ENCODE data around the gene ADRA2A.
A peak's percentile ranks its signal among the peaks of the same experiment; 100 is the strongest.

Gene ADRA2A

DNA sequence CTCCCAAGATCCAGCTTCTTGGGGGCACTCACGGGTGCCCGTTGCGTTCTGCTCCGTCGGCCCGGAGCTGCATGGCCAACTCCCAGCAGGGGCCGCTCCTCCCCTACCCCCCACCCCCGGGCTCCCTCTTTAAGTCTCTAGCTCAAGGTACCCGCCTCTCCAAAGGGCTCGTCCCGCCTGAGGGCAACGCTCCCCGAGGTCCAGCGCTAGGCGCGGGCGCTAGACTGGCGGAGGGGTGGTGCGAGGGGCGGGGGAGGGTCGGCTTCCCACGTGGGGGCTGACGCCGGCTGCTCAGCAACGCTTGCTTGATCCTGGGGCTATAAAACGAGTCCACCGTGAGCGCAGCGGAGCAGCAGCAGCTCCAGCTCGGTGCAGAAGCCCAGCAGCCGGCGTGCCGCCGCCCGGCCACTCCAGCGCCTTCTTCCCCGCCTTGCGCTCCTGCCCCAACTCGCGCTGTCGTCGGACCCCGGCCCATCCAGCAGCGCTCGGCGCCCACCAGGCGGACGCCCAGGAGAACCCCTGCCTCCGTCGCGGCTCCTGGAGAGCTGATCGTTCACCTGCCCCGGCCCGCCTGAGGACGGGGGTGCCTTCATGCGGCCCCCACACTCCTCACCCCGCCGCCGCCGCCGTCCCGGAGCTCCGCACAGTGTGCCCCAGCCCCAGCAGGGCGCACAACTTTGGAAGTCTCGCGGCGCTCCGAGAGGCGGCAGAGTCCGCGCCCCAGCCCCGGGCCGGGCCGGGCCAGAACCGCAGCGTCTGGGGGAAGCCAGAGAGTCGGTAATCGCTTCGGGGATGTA lies at the start of gene ADRA2A:
Gene ADRA2A, plus strand, starts transcription at position 348 of the 797 bp plus-strand sequence. CDS start 968 bp downstream, outside the sequence.
- H3K27ac ChIP-seq, result no peak within 1 kb of the TSS
- TF ChIP-seq Cebpa-rat (IDR thresholded peaks at IDR 0.05), result no peak
- peaks cover 26 to 36% (median 32%) of the 10 kb centered on the region in 11 experiments for H3K27me3 ChIP-seq
- H3K36me3 ChIP-seq, result no peaks in the 10 kb centered on the region; a peak in 1 of 22 replicates
- no peaks in the 10 kb centered on the region for H4K20me1 ChIP-seq
- H3K9me3 ChIP-seq (replicated peaks in 1 of 11), result peaks cover 9 to 28% (median 23%) of the 10 kb centered on the region in 11 experiments
- H3K4me1 ChIP-seq, result peaks cover 0 to 8% (median 4%) of the 10 kb centered on the region in 10 experiments; a peak in 6 of 20 replicates
- peak within 1 kb of the TSS; percentile 87 to 100 (median 96) for H3K4me2 ChIP-seq
- peak within 1 kb of the TSS; percentile 55 to 73 (median 64) for H3K4me3 ChIP-seq
- peak within 1 kb of the TSS; percentile 12 to 62 (median 55); a peak in 20 of 22 replicates for H3K9ac ChIP-seq

DNA sequence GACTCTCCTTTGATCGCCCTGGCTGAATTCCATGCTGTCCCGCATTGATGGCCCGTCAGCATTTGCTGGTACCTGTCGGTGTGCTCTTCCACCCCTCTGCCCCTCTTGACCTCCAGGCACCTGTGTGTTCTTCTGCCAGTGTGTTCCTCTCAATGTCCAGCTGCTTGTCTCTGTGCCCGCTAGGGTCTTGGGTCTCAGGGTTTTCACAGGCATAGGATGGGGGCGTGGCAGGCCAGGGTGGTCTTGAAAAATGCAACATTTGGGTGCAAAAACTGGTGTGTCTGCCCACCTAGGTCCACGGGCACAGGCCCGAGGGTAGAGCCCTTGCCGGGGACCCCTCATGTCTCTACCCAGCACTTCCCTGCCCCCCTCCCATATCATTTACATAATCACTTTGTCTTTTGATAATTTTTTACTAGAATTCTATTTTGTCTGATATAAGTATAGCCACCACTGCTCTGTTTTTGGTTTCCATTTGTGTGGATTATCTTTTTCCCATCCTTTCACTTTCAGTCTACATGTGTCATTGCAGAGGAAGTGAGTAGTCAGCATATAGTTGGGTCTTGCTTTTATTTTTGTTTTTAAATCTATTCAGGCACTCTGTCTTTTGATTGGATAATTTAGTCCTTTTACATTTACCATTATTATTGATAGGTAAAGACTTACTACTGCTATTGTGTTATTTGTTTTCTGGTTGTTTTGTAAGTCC lies 46.6 kb upstream of the ADRA2A start:
- Histone ChIP-seq H3K4me2 (peak overlapping the region in 2 of 11 experiments; percentile 14 to 40; a peak in 2 of 22 replicates), H3K4me3 (no peak overlapping the region), H3K9ac (no peak overlapping the region), H3K4me1 (peaks cover 0 to 18% (median 2%) of the 10 kb centered on the region in 10 experiments; a peak in 7 of 20 replicates), H4K20me1 (peaks cover 0 to 10% (median 0%) of the 10 kb centered on the region in 11 experiments; a peak in 2 of 22 replicates), H3K9me3 (replicated peaks in 1 of 11) (peaks cover 52 to 68% (median 60%) of the 10 kb centered on the region in 11 experiments), H3K27me3 (no peaks in the 10 kb centered on the region), H3K27ac (no peak overlapping the region), H3K36me3 (peaks cover 37 to 68% (median 57%) of the 10 kb centered on the region in 11 experiments)
- TF ChIP-seq Cebpa-rat (IDR thresholded peaks at IDR 0.05), result no peak

DNA sequence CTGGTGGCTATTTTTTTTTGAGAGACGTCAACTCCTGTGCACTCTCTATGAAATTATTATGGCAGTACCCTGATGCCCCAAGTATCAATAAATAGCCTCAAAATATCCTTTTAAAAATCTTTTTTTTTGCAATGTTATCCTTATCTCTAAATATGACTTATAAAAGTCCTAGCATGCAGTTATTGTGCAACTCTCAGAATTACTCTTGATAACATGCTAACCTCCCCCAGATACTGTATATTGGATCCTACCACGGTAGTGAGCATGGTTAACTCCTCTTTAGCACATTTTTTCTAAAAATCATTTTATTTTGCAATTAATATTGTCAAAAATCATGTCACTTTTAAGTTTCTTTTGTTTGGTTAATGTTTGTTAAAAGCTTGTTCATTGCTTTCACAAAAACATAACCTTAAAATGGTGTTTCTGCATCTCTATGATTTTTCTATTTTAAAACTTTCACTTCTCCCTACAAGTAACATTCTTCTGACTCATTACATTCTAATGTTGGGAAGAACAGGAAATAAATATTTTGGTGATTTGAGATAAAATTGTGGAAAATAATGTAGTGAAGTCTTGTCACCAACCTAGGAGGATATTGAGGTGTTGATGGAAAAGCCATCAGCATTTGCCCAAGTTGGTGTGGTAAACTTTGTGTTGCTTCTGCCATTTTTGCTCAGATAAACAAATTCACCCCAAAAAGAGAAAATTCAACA lies 42.1 kb upstream of the ADRA2A start:
- H3K27ac ChIP-seq, result no peak overlapping the region
- peaks cover 0 to 5% (median 0%) of the 10 kb centered on the region in 11 experiments; a peak in 2 of 22 replicates for H4K20me1 ChIP-seq
- peaks cover 29 to 48% (median 37%) of the 10 kb centered on the region in 11 experiments for H3K36me3 ChIP-seq
- peaks cover 60 to 69% (median 65%) of the 10 kb centered on the region in 11 experiments for H3K9me3 ChIP-seq (replicated peaks in 1 of 11)
- H3K4me3 ChIP-seq, result no peak overlapping the region
- no peak overlapping the region for H3K9ac ChIP-seq
- no peak; a peak in 1 of 22 replicates for TF ChIP-seq Cebpa-rat (IDR thresholded peaks at IDR 0.05)
- H3K4me1 ChIP-seq, result peaks cover 0 to 20% (median 2%) of the 10 kb centered on the region in 10 experiments; a peak in 7 of 20 replicates
- no peaks in the 10 kb centered on the region for H3K27me3 ChIP-seq
- H3K4me2 ChIP-seq, result peak overlapping the region in 3 of 11 experiments; percentile 9 to 46 (median 14); a peak in 4 of 22 replicates

DNA sequence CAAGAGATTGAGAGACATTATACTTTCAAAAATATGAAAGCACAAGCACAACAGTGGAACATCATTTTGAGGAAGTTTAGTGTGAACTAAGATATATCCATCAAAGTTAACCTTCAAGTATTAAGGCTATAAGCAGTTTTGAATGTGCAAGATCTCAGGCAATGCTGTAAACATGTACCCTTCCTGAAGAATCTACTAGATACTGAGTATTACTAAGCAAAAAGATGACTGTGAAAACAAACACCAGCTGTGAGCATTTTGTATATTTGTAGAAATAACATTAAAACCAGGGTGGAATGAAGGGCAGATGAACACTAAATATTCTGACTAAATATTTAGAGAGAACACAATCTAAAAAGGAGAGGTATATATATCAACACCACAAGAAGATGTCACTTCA lies 41.3 kb upstream of the ADRA2A start:
- H4K20me1 ChIP-seq, result no peaks in the 10 kb centered on the region
- H3K9ac ChIP-seq, result no peak overlapping the region
- no peak overlapping the region for H3K4me3 ChIP-seq
- H3K27me3 ChIP-seq, result no peaks in the 10 kb centered on the region
- H3K4me2 ChIP-seq, result no peak overlapping the region; a peak in 1 of 22 replicates
- no peak for TF ChIP-seq Cebpa-rat (IDR thresholded peaks at IDR 0.05)
- H3K27ac ChIP-seq, result no peak overlapping the region
- peaks cover 0 to 14% (median 0%) of the 10 kb centered on the region in 10 experiments; a peak in 5 of 20 replicates for H3K4me1 ChIP-seq
- H3K36me3 ChIP-seq, result peaks cover 21 to 41% (median 29%) of the 10 kb centered on the region in 11 experiments
- peaks cover 60 to 69% (median 65%) of the 10 kb centered on the region in 11 experiments for H3K9me3 ChIP-seq (replicated peaks in 1 of 11)

DNA sequence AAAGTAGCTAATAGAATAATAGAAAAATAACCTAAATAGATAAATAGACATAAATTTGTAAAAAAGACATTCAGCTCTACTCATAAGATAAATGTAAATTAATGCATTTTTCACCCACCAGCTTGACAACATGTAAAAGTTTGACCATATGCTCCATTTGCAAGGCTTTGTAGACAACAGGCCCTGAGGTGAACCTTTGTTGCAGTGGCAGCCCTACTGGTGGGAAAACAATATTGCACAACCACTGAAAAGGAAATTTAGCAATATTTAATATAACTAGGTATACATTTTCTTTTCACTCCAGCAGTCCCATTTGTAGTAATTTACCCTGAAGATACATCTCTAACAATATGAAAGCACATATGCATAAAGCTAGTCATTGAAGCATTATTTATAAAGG lies 39.0 kb upstream of the ADRA2A start:
- Histone ChIP-seq H3K9ac (no peak overlapping the region), H3K4me2 (no peak overlapping the region), H3K4me3 (no peak overlapping the region), H3K4me1 (peaks cover 0 to 14% (median 0%) of the 10 kb centered on the region in 10 experiments; a peak in 5 of 20 replicates), H4K20me1 (no peaks in the 10 kb centered on the region), H3K36me3 (peaks cover 3 to 17% (median 9%) of the 10 kb centered on the region in 11 experiments; a peak in 18 of 22 replicates), H3K27ac (no peak overlapping the region), H3K27me3 (no peaks in the 10 kb centered on the region), H3K9me3 (replicated peaks in 1 of 11) (peaks cover 53 to 69% (median 66%) of the 10 kb centered on the region in 11 experiments)
- TF ChIP-seq Cebpa-rat (IDR thresholded peaks at IDR 0.05), result peak in 3 of 11 experiments; percentile 29 to 44 (median 41); a peak in 5 of 22 replicates

DNA sequence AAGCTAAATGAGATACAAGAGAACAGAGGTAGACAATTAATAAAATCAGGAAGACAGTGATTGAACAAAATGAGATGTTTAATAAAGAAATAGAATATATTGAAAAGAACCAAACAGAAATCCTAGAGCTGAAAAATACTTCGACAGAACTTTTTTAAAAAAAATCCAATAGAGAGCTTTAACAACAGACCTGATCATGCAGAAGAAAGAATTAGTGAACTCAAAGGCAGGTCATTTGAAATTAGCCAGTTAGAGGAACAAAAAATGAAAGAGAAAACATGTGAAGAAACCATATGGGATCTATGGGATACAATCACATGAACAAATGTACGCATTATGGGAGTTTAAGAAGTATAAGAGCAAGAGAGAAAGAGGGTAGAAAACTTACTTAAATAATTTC lies 37.3 kb upstream of the ADRA2A start:
- no peak for TF ChIP-seq Cebpa-rat (IDR thresholded peaks at IDR 0.05)
- no peaks in the 10 kb centered on the region for H4K20me1 ChIP-seq
- H3K9ac ChIP-seq, result no peak overlapping the region
- H3K4me2 ChIP-seq, result no peak overlapping the region
- H3K27ac ChIP-seq, result no peak overlapping the region
- H3K9me3 ChIP-seq (replicated peaks in 1 of 11), result peaks cover 49 to 65% (median 61%) of the 10 kb centered on the region in 11 experiments
- H3K27me3 ChIP-seq, result no peaks in the 10 kb centered on the region
- H3K36me3 ChIP-seq, result peaks cover 0 to 5% (median 0%) of the 10 kb centered on the region in 11 experiments; a peak in 2 of 22 replicates
- peaks cover 0 to 9% (median 0%) of the 10 kb centered on the region in 10 experiments; a peak in 5 of 20 replicates for H3K4me1 ChIP-seq
- no peak overlapping the region for H3K4me3 ChIP-seq

DNA sequence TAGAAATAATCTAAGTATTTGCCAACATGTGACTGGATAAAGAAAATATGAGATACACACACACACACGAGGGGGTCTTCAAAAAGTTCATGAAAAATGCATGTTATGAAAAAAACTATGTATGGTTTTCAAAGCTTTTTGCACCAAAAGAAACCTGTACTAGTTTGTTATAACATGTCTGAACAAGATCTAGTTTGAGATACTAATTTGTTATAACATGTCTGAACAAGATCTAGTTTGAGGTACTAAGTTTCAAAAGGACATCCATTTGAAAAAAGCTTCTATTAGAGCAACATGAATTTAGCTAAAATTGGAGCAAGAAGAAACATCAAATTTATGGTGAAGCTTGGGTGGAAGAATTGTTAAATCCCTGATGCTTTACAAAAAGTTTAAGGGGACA lies 19.8 kb upstream of the ADRA2A start:
- Histone ChIP-seq H3K27ac (no peak overlapping the region), H3K4me2 (no peak overlapping the region), H4K20me1 (no peaks in the 10 kb centered on the region), H3K36me3 (no peaks in the 10 kb centered on the region), H3K4me3 (no peak overlapping the region), H3K9me3 (replicated peaks in 1 of 11) (peaks cover 27 to 63% (median 39%) of the 10 kb centered on the region in 11 experiments), H3K9ac (no peak overlapping the region), H3K4me1 (peaks cover 0 to 4% (median 0%) of the 10 kb centered on the region in 10 experiments; a peak in 3 of 20 replicates), H3K27me3 (no peaks in the 10 kb centered on the region)
- no peak for TF ChIP-seq Cebpa-rat (IDR thresholded peaks at IDR 0.05)

DNA sequence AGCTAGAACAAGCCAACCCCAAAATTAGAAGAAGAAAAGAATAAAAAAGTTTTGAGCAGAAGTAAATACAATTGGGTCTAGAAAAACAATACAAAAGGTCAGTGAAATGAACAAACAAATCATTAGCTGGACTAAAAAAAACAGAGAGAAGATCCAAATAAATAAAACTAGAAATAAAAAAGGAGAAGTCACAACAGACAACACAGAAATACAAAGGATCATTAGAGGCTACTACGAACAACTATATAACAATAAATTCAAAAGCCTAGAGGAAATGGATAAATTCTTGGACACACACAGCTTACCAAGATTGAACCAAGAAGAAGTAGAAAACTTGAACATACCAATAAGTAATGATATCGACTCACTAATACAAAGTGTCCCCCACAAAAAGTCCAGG lies 13.4 kb upstream of the ADRA2A start:
- no peaks in the 10 kb centered on the region for H3K36me3 ChIP-seq
- no peak overlapping the region for H3K4me3 ChIP-seq
- peaks cover 7 to 24% (median 11%) of the 10 kb centered on the region in 11 experiments; a peak in 19 of 22 replicates for H3K9me3 ChIP-seq (replicated peaks in 1 of 11)
- no peak overlapping the region for H3K9ac ChIP-seq
- no peak overlapping the region for H3K4me2 ChIP-seq
- TF ChIP-seq Cebpa-rat (IDR thresholded peaks at IDR 0.05), result no peak
- H4K20me1 ChIP-seq, result no peaks in the 10 kb centered on the region
- H3K27me3 ChIP-seq, result no peaks in the 10 kb centered on the region
- no peak overlapping the region for H3K27ac ChIP-seq
- peaks cover 0 to 7% (median 0%) of the 10 kb centered on the region in 10 experiments; a peak in 3 of 20 replicates for H3K4me1 ChIP-seq

Data from BLaER1 treated with 17β-estradiol and CSF1 and Interleukin-3, amounts not matched to agents 10 nM and 100 nM (cell line).